Measurements from ENCODE around the gene MAGEF1. TPM values are rescaled to one million over a fixed set of nuclear protein-coding genes. Genes with fewer than 3 reads are reported as not detected.

Gene MAGEF1
- total and polyA plus RNA-seq, 2 of the 8 experiments (the other 6 are each of a cell fraction or from before 2014, with no cell fraction given), result 26.5 to 56.7 TPM

DNA sequence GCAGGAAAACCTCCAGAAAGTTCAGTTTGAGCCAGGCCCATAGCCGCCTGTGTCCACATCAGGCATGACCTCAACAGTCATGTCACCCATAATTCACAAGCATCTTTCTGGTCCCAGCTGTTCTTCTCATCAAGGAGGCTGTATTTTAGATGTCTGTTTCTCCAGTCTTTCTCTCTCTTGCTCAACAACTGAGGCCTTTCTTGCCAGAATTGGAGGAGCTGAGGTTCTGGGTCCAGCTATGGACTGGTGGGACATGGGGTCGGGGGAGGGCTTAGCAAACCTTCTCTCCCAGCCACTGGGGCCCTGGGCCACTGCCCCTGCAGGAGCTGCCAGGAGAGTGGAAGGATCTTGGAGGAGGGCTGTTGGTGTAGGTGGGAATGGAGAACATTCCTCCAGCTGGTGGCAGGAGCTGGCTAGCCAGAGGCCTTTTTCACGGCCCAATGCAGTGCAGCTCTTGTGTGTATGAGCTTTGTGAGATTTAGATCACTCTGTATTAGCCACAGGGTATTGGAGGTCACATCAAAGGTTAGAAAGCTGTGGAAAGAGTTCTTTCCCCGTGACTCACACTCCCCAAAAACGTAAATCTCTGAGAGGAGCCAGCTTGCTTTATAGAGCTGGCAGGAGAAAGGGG, 23.5 kb downstream of the MAGEF1 start (continued):
- TF ChIP-seq RXRA (IDR thresholded peaks at IDR 0.05; ENCODE audit: insufficient read depth, low read depth, low read length) (no peak), KDM4A (IDR thresholded peaks at IDR 0.05; ENCODE audit: low read depth, low read length, severe bottlenecking) (no peak), GTF2F1 (IDR thresholded peaks at IDR 0.05; ENCODE audit: borderline replicate concordance, low read depth, low read length) (no peak), KDM1A (IDR thresholded peaks at IDR 0.05; ENCODE audit: borderline replicate concordance, low read length) (no peak)
- TF ChIP-seq, protein P1, sequence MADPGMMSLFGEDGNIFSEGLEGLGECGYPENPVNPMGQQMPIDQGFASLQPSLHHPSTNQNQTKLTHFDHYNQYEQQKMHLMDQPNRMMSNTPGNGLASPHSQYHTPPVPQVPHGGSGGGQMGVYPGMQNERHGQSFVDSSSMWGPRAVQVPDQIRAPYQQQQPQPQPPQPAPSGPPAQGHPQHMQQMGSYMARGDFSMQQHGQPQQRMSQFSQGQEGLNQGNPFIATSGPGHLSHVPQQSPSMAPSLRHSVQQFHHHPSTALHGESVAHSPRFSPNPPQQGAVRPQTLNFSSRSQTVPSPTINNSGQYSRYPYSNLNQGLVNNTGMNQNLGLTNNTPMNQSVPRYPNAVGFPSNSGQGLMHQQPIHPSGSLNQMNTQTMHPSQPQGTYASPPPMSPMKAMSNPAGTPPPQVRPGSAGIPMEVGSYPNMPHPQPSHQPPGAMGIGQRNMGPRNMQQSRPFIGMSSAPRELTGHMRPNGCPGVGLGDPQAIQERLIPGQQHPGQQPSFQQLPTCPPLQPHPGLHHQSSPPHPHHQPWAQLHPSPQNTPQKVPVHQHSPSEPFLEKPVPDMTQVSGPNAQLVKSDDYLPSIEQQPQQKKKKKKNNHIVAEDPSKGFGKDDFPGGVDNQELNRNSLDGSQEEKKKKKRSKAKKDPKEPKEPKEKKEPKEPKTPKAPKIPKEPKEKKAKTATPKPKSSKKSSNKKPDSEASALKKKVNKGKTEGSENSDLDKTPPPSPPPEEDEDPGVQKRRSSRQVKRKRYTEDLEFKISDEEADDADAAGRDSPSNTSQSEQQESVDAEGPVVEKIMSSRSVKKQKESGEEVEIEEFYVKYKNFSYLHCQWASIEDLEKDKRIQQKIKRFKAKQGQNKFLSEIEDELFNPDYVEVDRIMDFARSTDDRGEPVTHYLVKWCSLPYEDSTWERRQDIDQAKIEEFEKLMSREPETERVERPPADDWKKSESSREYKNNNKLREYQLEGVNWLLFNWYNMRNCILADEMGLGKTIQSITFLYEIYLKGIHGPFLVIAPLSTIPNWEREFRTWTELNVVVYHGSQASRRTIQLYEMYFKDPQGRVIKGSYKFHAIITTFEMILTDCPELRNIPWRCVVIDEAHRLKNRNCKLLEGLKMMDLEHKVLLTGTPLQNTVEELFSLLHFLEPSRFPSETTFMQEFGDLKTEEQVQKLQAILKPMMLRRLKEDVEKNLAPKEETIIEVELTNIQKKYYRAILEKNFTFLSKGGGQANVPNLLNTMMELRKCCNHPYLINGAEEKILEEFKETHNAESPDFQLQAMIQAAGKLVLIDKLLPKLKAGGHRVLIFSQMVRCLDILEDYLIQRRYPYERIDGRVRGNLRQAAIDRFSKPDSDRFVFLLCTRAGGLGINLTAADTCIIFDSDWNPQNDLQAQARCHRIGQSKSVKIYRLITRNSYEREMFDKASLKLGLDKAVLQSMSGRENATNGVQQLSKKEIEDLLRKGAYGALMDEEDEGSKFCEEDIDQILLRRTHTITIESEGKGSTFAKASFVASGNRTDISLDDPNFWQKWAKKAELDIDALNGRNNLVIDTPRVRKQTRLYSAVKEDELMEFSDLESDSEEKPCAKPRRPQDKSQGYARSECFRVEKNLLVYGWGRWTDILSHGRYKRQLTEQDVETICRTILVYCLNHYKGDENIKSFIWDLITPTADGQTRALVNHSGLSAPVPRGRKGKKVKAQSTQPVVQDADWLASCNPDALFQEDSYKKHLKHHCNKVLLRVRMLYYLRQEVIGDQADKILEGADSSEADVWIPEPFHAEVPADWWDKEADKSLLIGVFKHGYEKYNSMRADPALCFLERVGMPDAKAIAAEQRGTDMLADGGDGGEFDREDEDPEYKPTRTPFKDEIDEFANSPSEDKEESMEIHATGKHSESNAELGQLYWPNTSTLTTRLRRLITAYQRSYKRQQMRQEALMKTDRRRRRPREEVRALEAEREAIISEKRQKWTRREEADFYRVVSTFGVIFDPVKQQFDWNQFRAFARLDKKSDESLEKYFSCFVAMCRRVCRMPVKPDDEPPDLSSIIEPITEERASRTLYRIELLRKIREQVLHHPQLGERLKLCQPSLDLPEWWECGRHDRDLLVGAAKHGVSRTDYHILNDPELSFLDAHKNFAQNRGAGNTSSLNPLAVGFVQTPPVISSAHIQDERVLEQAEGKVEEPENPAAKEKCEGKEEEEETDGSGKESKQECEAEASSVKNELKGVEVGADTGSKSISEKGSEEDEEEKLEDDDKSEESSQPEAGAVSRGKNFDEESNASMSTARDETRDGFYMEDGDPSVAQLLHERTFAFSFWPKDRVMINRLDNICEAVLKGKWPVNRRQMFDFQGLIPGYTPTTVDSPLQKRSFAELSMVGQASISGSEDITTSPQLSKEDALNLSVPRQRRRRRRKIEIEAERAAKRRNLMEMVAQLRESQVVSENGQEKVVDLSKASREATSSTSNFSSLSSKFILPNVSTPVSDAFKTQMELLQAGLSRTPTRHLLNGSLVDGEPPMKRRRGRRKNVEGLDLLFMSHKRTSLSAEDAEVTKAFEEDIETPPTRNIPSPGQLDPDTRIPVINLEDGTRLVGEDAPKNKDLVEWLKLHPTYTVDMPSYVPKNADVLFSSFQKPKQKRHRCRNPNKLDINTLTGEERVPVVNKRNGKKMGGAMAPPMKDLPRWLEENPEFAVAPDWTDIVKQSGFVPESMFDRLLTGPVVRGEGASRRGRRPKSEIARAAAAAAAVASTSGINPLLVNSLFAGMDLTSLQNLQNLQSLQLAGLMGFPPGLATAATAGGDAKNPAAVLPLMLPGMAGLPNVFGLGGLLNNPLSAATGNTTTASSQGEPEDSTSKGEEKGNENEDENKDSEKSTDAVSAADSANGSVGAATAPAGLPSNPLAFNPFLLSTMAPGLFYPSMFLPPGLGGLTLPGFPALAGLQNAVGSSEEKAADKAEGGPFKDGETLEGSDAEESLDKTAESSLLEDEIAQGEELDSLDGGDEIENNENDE (IDR thresholded peaks at IDR 0.05; ENCODE audit: insufficient replicate concordance, low read length), result no peak
